GM19438 (cell line): ENCODE data around the gene SLC9A3.

ENCODE experiments used
- ATAC-seq: cut with Tn5 transposase; IDR thresholded peaks from one replicate; pipeline ENCODE4 v1.9.1; 2021; ENCODE audit warnings: low read depth; ENCODE audit not compliant: unreplicated experiment

SLC9A3 gene

DNA sequence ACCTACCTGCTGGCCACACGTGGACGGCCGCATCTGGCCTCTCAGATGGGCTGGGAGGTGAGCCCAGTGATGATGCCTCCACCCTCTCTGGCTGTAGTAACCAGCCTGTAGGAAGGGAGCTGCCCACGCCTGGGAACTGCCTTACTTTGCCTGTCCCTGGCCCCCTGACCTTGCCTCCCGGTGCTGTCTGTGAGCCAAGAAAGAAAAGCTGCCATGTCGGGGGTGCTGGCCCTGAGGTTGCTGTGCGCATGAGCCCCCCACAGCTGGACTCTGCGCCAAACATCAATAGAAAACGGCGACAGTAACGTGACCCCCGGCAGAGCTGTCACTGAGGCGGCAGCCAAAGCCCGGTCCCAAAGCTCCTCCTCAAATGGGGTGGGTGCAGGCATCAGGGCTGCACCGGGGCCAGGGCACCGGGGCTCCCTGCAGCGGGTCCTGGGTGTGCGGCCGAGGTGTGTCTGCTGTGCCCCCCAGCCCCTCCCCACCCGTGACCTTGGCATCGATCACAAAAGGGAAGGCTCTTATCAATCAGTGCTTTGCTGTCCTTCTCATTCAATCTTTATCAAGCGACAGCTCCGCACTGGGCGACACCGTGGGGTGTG, 15.3 kb upstream of the SLC9A3 start:
- no peak for ATAC-seq

DNA sequence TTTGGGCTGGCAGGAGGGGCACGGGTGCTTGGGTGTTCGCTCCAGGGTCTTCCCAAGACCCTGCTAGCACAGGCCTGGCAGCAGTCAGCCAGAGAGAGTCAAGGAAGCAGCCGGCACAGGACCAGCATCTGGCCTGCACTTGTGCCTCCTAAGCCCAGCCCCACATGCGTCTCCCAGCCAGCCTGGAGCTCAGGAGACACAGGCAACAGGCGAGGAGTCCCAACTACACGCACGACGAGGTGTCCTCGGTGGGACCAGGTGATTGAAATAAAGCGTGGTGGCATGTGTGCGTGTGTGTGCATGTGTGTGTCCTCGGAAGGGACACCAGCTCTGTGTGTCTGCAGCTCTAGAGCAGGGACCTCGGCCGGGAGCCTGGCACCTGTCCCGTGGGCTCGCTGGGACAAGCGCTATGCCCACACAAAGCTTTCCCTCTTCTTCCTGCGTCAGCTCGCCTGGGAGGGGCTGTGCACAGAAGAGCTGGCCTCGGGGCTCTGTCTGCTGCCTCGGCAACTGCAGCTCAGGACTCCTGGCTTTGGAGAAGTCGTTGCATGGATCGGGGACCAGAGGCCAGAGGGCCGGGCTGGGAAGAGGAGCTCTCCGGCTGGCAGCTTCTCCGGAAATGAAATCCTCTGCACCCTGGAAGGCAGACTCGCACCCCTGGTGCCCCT, 14.7 kb upstream of the SLC9A3 start:
- no peak for ATAC-seq

DNA sequence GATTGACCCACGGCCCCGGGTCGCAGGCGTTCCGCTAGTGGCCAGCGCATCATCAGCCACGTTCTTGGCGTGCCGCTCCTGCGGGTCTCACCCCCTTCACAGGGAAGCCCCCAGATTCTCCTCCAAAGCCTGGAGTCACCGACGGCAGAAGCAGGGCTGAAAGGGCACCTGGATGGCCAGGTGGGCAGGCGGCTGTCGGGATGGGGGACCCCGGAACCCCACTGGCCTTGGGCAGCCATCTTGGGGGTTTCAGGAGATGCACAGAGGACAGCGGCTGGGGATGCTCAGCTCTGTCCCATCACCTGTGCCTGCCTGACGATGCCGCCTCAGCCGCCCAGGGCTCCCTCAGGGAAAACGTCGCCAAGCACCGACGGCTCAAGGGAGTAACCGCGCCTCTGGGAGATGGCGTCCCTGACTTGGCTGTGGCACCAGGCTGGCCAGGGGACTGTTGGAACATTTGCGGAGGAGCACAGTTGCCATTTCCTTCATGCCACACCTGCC, 14.1 kb upstream of the SLC9A3 start:
- no peak for ATAC-seq

DNA sequence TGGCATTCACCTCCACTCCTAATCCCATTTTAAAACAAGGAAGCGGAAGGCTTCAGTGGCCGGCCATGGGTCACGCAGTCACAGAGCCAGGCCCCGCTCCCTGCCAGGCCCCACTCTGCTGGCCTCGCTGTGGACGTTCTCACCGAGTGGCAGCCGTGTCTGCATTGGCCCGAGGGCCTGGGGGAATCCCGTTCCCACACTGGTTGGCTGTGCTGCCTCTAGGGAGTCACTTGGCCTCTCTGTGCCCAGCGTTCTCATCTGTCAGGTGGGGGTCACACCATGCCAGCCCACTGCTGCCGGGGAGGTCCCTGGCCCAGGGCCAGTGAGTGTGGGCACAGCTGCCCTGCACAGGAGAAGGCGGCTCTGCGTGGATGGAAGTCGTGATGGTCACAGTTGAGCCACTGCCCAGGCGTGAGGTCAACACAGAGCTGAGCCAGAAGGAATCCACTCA, 13.4 kb upstream of the SLC9A3 start:
- ATAC-seq: no peak

DNA sequence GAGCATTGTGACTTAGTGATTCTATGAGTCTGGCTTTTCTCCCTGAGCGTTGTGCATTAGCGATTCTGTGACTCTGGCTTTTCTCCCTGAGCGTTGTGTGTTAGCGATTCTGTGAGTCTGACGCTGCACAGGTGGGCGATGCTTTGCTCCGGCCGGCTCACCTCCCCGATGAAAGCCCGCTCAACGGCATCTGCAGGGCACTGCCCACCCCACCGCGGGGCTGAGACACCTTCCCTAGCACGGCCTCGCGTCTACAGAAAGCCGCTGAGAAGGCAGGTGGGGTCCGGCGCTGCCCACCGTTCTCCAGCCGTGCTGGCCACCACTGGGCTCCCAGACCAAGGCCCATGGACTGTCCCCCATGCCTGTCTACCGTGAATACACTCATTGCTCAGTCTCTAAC, 12.8 kb upstream of the SLC9A3 start:
- no peak for ATAC-seq

DNA sequence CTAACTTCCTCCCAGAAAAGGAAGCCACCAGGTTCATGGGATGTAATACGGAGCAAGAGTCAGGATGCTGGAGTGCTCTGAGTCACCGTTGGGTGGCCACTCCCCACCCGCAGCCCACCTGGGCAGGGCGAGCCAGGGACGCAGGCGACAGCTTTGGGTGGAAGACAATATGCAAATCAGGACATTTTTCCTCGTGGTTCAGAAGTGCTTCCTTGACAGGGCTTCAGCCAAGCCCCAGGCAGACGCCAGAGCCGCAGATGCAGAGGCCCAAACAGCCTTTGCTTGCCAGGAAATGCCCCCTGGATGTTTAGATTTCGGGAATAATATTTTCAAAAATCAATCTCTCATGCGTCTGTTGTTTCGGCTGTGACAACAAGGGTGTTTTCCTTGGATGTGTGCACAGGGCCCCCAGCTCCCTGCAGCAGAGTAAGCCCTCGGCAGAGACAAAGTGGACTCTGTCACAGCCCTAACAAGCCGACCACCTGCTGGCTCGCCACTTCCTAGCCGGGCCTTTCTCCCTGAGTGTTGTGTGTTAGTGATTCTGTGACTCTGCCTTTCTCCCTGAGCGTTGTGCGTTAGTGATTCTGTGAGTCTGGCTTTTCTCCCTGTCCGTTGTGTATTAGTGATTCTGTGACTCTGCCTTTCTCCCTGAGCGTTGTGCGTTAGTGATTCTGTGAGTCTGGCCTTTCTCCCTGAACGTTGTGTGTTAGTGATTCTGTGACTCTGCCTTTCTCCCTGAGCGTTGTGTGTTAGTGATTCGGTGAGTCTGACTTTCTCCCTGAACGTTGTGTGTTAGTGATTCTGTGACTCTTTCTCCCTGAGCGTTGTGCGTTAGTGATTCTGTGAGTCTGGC, 11.8 kb upstream of the SLC9A3 start:
- ATAC-seq: no peak

DNA sequence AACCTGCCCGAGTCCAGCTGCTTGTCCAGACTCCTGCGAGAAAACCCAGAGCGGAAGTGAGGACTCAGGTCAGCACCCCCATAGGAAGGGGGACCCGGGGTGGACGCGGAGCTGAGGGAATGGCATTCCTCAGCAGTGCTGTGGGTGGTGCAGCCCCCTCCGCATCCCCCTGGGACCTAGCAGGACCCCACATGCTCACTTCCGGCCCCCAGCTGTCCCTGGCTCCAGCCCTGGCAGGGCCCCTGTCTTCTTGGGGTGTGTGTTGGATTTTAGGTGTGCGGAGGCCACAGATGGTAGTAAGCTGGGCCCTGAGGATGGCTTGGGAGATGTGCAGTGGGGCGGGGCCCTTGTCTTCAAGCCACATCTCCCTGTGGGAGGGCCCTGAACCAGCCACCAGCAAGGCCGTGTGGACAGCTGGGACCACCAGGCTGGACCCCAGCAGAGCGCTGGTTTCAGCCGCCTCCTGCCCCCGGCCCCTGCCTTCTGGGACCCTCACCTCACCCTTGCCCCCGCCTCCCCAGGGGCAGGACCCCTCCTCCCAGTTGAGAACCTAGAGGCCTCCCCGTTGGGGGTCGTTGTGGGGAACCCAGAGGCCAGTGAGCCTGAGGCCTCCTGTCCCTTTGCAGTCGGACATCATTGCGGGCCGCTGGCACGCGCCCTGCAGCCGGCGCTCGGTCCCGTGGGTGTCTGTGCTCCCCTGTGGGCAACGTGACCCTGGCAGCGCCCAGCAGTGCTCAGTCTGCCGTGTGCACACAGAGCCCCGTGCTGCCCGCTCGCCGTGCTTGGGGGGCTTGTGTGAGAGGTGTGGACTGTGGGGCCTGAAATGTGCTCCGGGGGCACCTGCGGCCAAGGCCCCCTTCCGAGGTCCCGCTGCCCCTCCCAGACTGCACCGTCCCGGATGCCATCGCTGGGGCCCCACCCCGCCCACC, 10.8 kb upstream of the SLC9A3 start:
- ATAC-seq: no peak

DNA sequence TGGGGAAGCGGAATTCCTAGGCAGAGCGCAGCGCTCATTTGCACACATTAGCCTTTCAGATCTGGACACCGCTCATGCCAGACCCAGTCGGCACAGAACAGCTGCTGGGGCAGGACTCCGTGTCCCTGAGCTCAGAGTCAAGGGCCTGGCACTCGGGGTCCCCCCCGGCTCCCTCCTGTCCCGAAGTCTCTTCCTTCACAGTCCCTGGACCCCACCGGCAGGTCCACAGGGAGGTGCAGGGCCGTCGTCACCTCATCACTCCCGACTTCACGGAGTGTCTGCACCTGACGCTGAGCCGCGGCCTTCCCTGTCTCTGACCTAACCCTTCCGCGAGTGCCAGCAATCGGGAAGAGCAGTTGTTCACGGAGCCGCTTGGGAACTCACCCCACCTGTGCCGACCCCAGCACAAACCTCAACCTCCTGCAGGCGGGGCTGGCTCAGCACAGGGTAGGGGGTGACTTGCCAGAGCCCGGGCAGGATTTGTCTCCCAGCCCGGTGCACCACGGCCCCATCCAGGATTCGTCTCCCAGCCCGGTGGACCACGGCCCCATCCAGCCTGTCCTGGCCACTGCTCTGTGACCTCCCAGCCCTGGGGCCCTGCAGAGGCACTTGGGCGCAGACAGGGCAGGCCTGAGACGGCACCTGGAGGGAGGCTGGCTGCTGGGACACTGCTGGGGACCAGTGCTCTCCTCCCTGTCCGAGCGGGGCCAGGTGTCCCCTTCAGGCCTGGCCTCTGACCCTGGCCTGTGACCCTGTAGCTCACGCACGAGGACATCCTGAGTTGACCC, 9.9 kb upstream of the SLC9A3 start:
- ATAC-seq: no peak

DNA sequence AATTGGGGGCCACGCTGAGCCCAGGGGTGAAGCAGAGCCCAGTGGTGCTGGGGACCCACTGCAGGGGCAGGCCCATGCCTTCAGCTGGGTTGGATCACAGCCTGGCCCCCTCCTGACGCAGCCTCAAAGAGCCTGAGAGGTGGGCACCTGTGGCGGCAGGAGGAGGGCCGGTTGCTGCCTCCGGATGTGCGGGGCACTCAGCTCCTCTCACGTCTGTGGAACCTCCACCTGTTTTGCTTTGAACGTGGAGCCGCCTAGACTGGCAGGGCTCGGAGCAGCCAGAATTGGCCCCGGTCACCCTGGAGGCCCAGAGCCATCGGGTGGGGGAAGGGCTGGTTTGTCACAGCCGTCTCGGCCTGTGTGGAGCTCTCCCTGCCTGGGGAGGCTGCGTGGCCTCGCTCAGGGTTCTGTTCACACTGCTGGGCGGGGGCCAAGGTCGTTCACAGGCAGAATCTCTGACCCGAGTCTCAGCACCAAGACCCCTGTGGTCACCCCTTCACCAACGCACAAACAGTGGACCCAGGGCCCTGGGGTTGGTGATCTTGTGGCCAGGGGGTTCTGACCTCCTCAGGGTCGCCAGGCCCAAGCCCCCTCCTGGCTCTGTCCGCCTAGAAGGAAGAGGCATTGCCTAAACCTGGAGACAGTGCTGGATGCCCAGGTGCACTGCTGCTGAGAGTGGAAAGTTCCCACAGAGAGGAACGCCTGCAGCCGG, 9.2 kb upstream of the SLC9A3 start:
- no peak for ATAC-seq

DNA sequence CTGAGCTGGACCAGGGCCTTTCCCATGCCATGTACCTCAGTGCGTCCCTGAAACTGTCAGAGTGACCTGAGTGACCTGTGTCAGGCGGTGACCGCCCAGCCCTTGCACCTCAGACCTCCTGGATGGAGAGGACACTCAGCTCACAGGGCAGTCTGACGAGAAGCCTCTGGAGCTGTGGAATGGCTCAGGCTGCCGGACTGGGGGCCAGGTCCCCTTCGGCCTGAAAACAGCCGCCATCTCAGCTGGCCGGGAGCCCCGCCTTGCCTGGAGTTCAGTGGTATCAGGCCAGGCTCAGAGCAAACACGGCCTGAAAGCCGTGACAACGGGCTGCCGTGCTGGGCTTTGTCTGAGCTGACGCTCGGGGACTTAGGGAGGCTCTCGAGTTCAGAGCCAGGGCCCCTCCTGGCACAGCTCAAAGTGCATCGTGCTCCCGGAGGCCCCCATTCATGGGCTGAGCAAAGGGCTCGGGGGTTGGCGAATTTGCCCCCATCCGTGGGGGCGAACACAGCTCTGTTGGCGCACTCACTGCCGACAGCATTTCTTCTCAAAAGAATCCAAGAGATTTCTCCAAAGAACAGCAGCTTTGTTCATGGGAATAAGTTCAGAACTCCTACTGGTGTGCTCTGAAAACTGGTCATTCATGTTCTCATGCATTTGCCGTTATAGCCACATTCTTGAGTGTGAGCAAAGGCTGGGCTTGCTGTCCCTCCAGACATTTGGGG, 8.4 kb upstream of the SLC9A3 start:
- no peak for ATAC-seq

DNA sequence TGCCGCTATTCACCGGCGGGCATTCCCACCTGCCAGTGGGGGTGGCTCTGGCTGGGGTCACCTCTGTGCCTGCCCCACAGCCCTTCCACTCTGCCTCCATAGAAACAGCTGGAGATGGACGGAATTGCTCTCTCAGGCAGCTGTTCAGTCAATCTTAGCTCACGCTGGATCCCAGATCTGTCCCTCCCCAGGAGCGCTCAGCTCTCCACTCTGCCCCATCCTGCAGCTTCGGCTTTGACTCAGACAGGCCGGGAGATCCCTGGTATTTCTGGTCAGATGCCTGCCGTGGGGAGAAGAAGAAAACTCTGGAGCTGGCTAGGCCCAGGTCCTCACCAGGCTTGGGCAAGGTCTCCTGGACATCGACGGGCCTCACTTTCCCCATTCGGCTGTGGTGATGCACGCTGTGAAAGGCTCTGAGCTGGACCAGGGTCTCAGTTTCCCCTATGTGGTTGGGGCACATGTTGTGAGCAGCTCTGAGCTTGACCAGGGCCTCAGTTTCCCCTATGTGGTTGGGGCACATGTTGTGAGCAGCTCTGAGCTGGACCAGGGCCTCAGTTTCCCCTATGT, 7.6 kb upstream of the SLC9A3 start:
- ATAC-seq: no peak

DNA sequence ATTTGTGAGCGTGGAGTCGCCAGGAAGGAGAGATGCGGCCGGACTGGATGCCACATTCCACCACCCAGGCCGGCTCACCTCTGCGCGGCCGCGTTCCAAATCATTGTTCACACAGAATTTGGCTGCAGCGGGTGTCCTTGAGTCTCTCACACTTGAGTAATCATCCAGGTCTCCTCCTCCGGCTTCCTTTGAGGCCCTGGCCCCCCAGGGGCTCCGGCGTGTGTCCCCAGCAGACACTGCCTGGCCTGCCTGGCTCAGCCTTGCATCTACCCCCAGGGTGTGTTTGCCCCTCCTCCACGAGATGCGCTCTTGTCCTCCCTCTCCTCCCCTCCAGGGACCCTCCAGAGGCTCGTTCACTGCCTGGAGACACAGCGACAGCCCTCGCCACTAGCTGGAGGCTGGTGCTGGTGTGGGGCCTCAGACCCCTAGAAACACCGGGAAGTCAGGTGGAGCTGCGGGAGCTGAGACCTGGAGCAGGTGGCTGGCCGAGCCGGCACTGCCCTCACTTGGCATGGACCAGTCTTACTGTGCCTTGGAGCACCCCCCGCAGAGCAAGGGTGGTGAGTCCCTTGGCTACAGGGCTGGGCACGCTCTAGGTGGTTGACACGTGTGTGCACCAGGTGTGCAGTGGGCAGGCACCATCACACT, 7.0 kb upstream of the SLC9A3 start:
- ATAC-seq: no peak

DNA sequence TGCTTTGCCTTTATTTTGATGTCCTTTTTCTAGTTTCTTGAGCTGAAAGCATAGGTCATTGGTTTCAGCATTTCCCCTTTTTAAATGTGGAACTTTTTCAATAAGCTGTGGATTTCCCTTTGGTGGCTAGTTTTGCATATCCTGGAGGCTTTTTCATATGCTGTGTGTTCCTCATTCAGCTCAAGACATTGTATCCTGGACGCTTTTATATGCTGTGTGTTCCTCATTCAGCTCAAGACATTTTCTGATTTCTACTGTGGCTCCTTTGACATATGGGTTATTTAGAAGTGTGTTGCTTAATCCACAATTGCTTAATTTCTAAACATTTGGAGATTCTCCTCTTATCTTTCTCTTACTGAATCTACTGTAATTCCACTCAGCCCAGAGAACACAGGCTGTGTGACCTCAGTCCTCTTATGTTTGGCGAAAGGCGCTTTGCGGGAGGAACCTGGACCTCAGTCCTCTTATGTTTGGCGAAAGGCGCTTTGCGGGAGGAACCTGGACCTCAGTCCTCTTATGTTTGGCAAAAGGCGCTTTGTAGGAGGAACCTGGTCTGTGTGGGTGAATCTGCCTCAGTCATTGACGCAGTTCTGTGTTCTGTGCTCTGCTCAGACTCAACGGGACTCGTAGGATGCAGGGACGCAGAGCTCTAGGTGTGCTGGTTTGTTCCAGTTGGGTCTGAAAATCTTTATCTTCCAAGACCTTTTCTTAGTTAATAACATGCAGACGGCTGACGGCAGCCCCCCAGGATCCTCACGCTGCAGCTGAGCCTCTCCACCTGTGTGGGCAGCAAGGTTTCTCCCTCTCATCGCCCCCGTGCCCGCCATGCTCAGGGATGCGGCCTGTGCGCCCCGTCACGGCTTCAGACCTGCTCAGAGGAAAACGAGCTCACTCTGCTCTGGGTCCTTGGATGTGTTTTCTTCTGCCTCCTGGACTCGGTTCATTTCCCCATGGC, 6.0 kb upstream of the SLC9A3 start:
- no peak for ATAC-seq

DNA sequence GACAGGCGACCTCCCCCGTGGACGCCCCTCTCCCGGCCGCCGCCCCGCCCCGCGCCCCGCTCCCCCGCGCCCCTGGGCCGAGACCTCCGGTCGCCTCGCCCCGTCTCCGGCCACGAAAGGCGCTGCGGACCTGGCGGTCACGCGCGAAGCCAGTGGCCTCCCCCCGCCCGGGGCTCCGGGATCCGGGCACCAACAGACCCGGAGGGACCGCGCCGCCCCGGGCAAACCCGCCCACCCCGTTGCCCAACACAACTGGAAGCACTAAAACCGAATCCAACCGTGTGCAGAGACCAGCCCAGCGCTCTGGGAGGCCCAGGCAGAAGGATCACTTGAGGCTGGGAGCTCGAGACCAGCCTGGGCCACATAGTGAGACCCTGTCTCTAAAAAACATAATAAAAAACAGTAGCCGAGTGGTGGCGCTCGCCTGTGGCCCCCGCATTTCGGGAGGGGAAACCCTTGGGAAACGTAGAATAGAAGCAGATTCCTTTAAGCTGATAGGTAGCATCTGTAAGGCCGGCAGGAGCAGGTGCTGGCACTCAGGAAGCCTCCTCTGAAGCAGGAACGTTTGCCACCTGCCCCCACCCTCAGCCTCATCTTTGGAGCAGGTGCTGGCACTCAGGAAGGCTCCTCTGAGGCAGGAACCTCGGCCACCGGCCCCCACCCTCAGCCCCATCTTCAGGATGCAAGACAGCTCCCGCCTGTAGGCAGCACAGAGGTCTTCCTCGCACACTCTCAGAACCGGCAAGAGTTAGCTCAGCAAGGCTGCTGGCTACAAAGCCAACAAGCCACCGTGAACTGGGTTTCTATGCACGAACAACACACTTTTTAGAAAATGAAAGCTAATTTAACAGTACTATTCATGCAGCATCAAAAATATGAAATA, 4.6 kb upstream of the SLC9A3 start:
- no peak for ATAC-seq
